C4-2B (cell line): ENCODE results near the gene HDHD3.

ENCODE experiments used
- CTCF ChIP-seq: fragments of 450-650 bp; conservative IDR thresholded peaks from 2 replicates; pipeline ENCODE4 v1.5.1; 2017; ENCODE audit warnings: mild to moderate bottlenecking
- ZFX ChIP-seq: fragments of 450-650 bp; IDR thresholded peaks from 2 replicates; pipeline ENCODE4 v1.6.1; 2017

GRCh38 chr9:113409481-113409880, 32.7 kb upstream of the HDHD3 start:
- TF ChIP-seq CTCF (no peak), ZFX (no peak)
